ENCODE results near the gene PTGFRN.

The PTGFRN gene

DNA sequence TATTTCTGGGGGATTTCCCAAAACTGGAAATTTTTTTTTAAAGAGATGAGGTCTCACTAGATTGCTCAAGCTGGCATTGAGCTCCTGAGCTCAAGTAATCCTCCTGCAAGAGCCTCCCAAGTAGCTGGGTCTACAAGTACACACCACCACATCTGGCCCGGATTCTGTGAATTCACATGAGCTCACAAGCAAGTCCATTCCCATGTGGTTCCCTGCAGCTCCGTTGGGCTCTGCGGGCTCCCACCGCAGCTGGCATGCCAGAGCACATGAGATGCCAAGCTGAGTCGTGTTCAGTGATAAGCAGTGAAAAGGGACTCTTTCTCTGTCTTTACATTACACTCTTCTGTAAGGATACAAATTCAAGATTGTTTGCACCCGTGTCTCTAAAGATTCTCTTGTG, 128.5 kb downstream of the PTGFRN start:
- H3K27ac ChIP-seq (replicated peaks): no peak overlapping the region
- TF ChIP-seq SPI1 (IDR thresholded peaks at IDR 0.05; ENCODE audit: borderline replicate concordance, low read depth) (no peak), GABPA (IDR thresholded peaks at IDR 0.05; ENCODE audit: low read depth) (no peak), POLR2AphosphoS5 (IDR thresholded peaks at IDR 0.05; ENCODE audit: low read depth) (no peak)
- TF ChIP-seq, protein P1, sequence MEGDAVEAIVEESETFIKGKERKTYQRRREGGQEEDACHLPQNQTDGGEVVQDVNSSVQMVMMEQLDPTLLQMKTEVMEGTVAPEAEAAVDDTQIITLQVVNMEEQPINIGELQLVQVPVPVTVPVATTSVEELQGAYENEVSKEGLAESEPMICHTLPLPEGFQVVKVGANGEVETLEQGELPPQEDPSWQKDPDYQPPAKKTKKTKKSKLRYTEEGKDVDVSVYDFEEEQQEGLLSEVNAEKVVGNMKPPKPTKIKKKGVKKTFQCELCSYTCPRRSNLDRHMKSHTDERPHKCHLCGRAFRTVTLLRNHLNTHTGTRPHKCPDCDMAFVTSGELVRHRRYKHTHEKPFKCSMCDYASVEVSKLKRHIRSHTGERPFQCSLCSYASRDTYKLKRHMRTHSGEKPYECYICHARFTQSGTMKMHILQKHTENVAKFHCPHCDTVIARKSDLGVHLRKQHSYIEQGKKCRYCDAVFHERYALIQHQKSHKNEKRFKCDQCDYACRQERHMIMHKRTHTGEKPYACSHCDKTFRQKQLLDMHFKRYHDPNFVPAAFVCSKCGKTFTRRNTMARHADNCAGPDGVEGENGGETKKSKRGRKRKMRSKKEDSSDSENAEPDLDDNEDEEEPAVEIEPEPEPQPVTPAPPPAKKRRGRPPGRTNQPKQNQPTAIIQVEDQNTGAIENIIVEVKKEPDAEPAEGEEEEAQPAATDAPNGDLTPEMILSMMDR (IDR thresholded peaks at IDR 0.05; ENCODE audit: insufficient read depth, low read length): no peak
- TF ChIP-seq, protein P2, sequence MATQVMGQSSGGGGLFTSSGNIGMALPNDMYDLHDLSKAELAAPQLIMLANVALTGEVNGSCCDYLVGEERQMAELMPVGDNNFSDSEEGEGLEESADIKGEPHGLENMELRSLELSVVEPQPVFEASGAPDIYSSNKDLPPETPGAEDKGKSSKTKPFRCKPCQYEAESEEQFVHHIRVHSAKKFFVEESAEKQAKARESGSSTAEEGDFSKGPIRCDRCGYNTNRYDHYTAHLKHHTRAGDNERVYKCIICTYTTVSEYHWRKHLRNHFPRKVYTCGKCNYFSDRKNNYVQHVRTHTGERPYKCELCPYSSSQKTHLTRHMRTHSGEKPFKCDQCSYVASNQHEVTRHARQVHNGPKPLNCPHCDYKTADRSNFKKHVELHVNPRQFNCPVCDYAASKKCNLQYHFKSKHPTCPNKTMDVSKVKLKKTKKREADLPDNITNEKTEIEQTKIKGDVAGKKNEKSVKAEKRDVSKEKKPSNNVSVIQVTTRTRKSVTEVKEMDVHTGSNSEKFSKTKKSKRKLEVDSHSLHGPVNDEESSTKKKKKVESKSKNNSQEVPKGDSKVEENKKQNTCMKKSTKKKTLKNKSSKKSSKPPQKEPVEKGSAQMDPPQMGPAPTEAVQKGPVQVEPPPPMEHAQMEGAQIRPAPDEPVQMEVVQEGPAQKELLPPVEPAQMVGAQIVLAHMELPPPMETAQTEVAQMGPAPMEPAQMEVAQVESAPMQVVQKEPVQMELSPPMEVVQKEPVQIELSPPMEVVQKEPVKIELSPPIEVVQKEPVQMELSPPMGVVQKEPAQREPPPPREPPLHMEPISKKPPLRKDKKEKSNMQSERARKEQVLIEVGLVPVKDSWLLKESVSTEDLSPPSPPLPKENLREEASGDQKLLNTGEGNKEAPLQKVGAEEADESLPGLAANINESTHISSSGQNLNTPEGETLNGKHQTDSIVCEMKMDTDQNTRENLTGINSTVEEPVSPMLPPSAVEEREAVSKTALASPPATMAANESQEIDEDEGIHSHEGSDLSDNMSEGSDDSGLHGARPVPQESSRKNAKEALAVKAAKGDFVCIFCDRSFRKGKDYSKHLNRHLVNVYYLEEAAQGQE (IDR thresholded peaks at IDR 0.05; ENCODE audit: insufficient replicate concordance, low read depth): no peak
- no peaks in the 10 kb centered on the region for H3K27me3 ChIP-seq (ENCODE audit: insufficient read depth, poor library complexity, severe bottlenecking)
- H3K4me3 ChIP-seq (replicated peaks; ENCODE audit: insufficient read depth, low read length): no peak overlapping the region
- no peak for DNase-seq (ENCODE audit: low read depth in 1 of 2, low spot score in 1 of 2)
